SIG-M5 treated with dmso at 0.1 percent for 504 hours (cell line): ENCODE data around the gene CTIF.

ENCODE experiments used
- DNase-seq: peaks from one replicate; lab custom pipeline; 2025; ENCODE audit not compliant: unreplicated experiment; lab: John Stamatoyannopoulos, UW

Gene CTIF

GRCh38 chr18:48723016-48723415 is 184.2 kb downstream of the CTIF start:
- DNase-seq: no peak

- DNase-seq: no peak
These were observed 185.0 kb downstream of the CTIF start for GRCh38 chr18:48723837-48724236.

DNA sequence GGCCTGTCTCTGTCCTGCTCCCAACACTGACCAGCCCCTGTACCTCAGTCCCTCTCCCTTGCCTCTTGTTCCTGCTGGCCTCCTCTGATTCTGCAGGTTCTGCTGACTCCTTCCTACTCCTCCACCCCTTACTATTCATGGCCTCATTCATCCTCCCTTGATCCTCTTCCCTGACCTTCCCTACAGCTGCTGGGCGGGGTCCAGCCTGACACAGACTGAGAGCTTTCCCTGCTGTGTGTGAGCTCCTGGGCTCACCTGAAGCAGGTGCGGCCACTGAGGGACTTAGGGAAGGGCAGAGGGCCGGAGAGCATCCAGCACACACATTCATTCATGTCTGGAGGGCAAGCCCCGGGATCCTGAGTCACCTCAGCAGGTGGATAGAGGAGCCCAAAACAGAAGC is 185.6 kb downstream of the CTIF start:
- DNase-seq: no peak

- DNase-seq: no peak
These were observed 186.1 kb downstream of the CTIF start for GRCh38 chr18:48724939-48725338.

DNA sequence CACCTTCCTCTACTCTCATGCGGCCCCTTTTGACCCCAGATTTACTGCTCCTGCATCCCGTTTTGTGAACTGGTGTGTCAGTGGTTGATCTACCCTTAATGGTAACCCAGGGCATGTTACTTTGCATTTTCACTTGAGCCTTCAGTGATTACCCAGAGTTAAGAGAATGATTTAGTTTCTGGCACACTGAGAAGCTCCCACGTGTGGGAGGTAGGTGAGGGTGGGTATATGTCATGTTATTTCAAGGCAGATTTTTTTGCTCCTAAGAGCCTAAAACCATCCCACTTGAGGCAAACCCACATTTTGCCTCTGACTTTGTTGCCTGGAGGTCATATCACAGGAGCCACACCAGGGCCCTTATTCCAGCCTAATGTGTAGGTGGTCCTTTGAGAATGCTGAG is 186.7 kb downstream of the CTIF start:
- no peak for DNase-seq

- no peak for DNase-seq
These were observed 188.8 kb downstream of the CTIF start for GRCh38 chr18:48727681-48728080.

DNA sequence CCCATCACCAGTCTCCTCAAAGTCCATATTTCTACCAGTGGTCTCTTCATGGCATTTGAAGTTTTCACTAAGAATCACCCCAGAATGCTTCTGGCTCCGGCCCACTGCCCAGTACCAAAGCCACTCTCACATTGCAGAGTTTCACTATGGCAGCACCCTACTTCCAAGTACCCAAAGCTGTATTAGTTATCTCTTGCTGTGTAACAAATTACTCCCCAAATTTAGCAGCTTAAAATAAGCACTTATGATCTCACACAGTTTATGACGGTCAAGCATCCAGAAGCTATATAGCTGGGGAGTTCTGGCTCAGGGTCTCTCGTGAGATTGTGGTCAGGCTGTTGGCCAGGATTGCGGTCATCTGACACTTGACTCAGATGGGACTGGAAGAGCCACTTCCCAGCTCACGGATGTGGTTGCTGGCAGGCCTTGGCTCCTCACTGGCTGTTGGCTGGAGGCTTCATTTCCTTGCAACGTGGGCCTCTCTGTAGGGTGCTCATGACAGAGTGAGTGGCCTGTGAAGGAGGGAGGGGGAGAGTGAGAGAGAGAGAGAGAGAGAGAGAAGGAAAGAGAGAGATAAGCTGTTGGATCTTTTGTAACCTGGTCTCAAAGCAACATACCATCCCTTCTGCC is 189.5 kb downstream of the CTIF start:
- no peak for DNase-seq

GRCh38 chr18:48729404-48729803 is 190.6 kb downstream of the CTIF start:
- no peak for DNase-seq

- DNase-seq: no peak
These were observed 191.2 kb downstream of the CTIF start for GRCh38 chr18:48730010-48730409.

- DNase-seq: no peak
These were observed 194.1 kb downstream of the CTIF start for GRCh38 chr18:48732767-48733424.

DNA sequence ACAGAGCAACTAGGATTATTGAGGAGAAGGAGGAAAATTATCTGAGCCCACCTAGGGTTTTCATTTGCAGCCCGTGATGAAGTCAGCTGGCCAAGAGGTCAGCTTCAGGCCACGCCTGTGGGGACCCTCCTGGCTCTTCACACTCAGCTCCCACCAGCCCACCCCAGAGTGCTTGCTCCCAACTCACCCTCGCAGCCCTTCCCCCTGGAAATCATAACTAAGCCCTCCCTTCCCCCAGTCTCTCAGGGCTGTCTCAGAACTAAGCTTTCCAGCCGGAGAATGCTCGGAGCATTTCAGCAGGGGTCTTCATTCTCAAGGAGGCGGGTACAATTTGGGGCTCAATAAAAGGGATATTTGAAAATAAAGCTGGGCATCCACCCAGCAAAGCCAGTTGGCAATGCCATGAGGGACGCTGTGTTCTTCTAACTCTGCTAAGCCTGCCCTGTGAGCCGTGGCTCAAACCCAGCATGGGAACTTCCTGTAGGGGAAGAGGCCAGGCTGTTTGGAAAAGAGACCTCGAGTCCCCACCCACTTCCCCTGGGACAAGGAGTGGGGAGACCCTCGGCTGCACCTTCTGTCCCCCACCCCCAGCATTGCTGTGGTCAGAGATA is 194.9 kb downstream of the CTIF start:
- no peak for DNase-seq

DNA sequence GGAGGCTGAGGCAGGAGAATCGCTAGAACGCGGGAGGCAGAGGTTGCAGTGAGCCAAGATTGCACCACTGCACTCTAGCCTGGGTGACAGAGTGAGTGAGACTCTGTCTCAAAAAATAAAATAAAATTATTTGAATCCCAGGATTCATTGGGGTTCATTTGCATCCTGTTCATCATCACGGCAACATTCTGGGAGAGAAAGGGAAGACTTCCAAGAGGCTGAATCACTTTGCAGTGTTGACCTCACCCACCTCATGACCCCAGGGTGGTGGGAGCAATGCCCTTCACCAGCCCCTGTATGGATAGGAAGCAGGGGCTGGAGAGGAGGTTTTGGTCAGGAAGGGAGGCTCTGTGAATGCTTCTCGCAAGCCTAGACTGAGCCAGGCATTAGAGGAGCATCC is 195.6 kb downstream of the CTIF start:
- DNase-seq: no peak

- no peak for DNase-seq
These were observed 196.3 kb downstream of the CTIF start for GRCh38 chr18:48735080-48735676.

DNA sequence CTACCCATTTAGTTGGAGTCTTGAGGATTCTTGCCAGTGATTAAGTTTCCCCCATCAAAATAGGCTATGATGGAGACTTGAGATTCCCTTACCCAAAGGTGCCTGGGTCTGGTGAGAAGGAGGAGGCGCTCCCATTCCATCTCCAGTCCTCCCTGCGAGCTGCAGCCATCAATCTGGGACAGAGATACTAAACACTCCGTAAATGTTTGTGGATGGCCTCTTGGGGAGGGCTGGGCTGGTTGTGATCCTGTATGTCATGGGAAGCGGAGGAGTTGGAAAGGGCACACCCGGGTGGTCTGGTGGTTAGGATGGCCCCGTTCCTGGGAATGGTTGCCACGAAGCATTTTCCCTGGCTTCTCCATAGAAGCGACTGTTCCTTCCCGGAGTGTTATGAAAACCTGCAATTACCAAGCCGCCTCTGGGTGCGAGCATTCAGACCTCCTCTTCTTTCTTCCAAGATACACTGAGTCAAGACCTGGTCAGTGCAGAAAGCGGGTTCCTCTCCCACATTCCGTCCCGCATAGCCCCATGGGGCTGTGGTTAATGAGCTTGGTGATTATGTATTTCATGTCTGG is 196.9 kb downstream of the CTIF start:
- DNase-seq: no peak

DNA sequence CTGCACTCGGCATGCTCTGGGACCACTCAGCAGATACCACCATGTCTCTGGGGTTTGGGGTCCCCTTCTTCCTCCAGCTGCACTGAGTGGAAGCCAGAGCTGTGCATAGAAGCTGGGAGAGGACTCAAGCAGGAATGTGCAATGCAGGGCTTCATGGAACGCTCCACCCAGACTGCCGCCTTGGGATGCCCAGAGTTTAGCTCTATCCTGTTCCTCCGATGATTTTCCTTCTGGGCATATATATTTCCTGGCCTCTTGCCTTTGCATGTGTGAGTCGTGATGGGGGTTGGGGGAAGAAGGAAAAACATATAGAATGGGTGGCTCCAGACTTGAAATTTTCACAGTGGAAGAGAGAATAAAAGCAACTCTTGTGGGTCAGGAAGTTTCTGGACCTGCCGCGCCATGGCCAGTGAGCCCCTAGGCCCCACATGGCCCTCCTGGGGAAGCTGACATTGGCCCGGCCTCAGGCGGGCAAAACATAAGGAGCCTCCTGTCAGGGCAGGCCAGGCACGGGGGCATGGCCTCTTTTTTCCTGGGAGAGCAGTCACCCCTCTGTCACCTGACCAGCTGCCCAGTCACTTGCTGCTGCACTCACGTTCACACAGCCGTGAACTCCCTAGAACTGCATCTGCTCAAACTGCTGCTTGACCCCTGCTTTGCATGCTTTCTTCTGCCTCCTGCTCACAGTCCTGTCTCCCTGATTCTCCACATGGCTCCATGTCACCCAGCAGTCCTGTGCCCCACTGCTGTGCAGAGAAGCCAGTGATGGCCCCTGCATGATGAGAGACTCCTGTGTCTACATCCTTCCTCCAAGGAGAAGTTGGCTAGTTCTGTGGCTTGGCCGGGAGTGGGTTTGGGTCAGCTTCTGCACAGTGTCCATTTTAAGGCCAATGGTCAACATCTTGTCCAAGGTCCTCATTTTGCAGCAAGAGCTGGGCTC is 197.8 kb downstream of the CTIF start:
- DNase-seq: no peak

DNA sequence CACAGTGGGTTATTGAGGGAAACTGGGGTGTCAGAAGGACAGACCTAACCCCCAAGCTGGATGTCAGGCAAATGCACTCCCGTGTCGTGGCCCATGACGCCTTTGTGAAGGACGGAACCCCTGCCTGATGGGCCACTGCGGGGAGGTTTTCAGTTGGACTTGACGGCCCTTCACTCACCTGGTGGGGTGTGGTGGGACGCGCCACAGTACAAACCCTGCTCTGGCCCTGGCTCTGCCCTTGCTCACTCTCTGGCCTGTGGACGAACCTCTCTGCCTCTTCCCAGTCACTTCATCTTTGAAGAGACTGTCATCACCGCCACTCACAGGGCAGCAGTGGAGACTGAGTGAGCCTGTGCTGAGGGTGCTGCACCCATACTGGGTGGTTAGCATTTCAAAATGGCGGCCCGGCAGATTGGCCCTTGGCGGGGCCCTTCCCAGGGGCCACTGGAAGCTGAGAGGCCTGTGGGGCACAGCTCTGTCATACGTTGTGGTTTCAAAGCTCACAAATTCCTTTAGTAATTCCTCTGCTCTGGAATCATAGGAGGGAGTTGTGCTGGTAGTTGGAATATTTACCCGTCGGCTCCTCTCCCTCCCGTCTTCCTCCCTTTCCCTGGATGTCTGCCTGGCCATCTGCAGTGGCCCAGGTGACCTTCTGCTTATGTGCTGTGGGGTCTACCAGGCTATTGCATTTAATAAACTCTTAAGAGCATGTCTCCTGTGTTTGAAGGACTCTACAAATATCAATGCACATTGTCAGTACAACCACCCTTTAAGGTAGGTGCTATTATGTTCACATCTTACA is 200.6 kb downstream of the CTIF start:
- no peak for DNase-seq

GRCh38 chr18:48740068-48740440 is 201.2 kb downstream of the CTIF start:
- no peak for DNase-seq

DNA sequence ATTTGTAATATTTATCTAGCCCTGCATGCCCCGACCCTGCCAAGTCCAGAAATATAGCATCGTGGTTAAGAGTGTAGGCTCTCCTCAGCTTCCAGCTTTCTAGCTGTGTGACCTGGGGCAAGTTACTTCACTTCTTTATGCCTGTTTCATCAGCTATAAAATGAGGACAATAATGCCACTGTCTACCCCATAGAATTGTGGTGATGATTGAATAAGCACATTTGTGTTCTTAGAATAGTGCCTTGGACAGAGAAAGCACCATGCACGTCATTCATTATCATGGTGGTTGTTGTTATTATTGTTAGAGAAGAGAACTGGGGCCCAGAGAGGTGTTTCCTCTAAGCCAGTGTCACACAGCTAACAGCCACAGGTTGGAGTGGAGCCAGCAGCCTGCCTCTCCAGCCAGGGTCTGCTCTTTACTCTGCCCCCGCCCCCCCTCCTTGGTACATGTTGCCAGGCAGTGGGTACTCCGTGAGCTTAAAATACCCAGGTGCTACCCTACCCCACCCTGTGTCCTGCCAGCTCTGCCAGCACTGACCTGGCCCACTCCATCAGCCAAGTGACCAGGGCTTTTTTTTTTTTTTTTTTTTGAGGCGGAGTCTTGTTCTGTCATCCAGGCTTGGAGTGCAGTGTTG is 202.1 kb downstream of the CTIF start:
- DNase-seq: no peak

- DNase-seq: no peak
These were observed 203.0 kb downstream of the CTIF start for GRCh38 chr18:48741866-48742265.

GRCh38 chr18:48742304-48742703 is 203.5 kb downstream of the CTIF start:
- no peak for DNase-seq
